Measurements from ENCODE around the gene AHCTF1. TPM values are rescaled to one million over a fixed set of nuclear protein-coding genes. Genes with fewer than 3 reads are reported as not detected.

The AHCTF1 gene
- total RNA-seq, 1 experiment from 2014 or later: 44.3 TPM

GRCh38 chr1:246921481-246921880 lies 10.3 kb downstream of the AHCTF1 start:
- no peaks in the 10 kb centered on the region for H3K27me3 Mint-ChIP-seq (ENCODE audit: low read depth)
- TF ChIP-seq, protein P1, sequence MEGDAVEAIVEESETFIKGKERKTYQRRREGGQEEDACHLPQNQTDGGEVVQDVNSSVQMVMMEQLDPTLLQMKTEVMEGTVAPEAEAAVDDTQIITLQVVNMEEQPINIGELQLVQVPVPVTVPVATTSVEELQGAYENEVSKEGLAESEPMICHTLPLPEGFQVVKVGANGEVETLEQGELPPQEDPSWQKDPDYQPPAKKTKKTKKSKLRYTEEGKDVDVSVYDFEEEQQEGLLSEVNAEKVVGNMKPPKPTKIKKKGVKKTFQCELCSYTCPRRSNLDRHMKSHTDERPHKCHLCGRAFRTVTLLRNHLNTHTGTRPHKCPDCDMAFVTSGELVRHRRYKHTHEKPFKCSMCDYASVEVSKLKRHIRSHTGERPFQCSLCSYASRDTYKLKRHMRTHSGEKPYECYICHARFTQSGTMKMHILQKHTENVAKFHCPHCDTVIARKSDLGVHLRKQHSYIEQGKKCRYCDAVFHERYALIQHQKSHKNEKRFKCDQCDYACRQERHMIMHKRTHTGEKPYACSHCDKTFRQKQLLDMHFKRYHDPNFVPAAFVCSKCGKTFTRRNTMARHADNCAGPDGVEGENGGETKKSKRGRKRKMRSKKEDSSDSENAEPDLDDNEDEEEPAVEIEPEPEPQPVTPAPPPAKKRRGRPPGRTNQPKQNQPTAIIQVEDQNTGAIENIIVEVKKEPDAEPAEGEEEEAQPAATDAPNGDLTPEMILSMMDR (conservative IDR thresholded peaks at IDR 0.05): no peak
- WGBS (ENCODE audit: extremely low coverage, insufficient read length, low lambda C conversion rate): no CpG with 5 or more reads among the region's 3 CpGs
- no peaks in the 10 kb centered on the region for H3K27me3 ChIP-seq (ENCODE audit: insufficient read depth, low read length)
- no peak overlapping the region for H3K4me3 Mint-ChIP-seq
- no peak overlapping the region for H2BK20ac ChIP-seq (ENCODE audit: low read depth, low read length, poor library complexity, severe bottlenecking)
- peaks cover 21 to 24% of the 10 kb centered on the region in 2 experiments for H3K4me1 Mint-ChIP-seq
- H3K4ac ChIP-seq (ENCODE audit: low read depth, low read length): no peak overlapping the region
- no peak overlapping the region for H4K8ac ChIP-seq (replicated peaks; ENCODE audit: insufficient read length, low read depth, low read length)
- H3K9ac ChIP-seq (ENCODE audit: extremely low read depth, insufficient read length, low read length): no peak overlapping the region
- no peak overlapping the region for H3T11ph ChIP-seq (ENCODE audit: low read length)
- H4K20me1 ChIP-seq (ENCODE audit: control insufficient read depth, insufficient read depth, insufficient read length): no peaks in the 10 kb centered on the region
- H3K27ac Mint-ChIP-seq: no peak overlapping the region
- no peak overlapping the region for H3K4me2 ChIP-seq (ENCODE audit: insufficient read depth, insufficient read length, low read length)
- no peak overlapping the region for H2AK5ac ChIP-seq (ENCODE audit: insufficient read length, low read length)
- no peak overlapping the region for H2AFZ ChIP-seq (ENCODE audit: low read length)
- no peak for DNase-seq
- H3K79me2 ChIP-seq (ENCODE audit: insufficient read depth, low read length): peaks cover 31% of the 10 kb centered on the region; the same call in 1 of the 2 replicates
- H2BK15ac ChIP-seq (ENCODE audit: low read depth, low read length): no peak overlapping the region
- H2BK12ac ChIP-seq (ENCODE audit: insufficient read length, low read depth, low read length): no peak overlapping the region
- peaks cover 3% of the 10 kb centered on the region; the same call in 1 of the 2 replicates for H3K4me1 ChIP-seq (ENCODE audit: insufficient read depth, low read length)
- H3K18ac ChIP-seq (ENCODE audit: insufficient read length, low read depth, low read length): no peak overlapping the region
- H4K91ac ChIP-seq (ENCODE audit: insufficient read length, low read depth, low read length): no peak overlapping the region
- H3K9me3 Mint-ChIP-seq: no peaks in the 10 kb centered on the region
- H3K56ac ChIP-seq (ENCODE audit: insufficient read length, low read depth, low read length): no peak overlapping the region
- no peak overlapping the region for H2BK120ac ChIP-seq (ENCODE audit: low read depth, low read length, poor library complexity, severe bottlenecking)
- peaks cover 13 to 18% (median 18%) of the 10 kb centered on the region in 3 experiments for H3K36me3 Mint-ChIP-seq (ENCODE audit: insufficient read depth in 1 of 3, low read depth in 3 of 3)
- no peak overlapping the region for H4K5ac ChIP-seq (ENCODE audit: insufficient read length, low read depth, low read length)
- H3K23me2 ChIP-seq (ENCODE audit: insufficient read length, low read depth, low read length, poor library complexity, severe bottlenecking): no peaks in the 10 kb centered on the region
- no peak overlapping the region for H3K14ac ChIP-seq (ENCODE audit: insufficient read depth, low read length)
- no peak overlapping the region for H3K23ac ChIP-seq (ENCODE audit: insufficient read length, low read depth, low read length)
- no peaks in the 10 kb centered on the region for H3K9me3 ChIP-seq (ENCODE audit: control insufficient read depth, low read depth, low read length)
- H3K79me1 ChIP-seq (ENCODE audit: insufficient read depth, low read depth, low read length, poor library complexity, severe bottlenecking): peaks cover 3% of the 10 kb centered on the region
- H3K27ac ChIP-seq (ENCODE audit: insufficient read length, low read depth, low read length): no peak overlapping the region
- no peak overlapping the region for H2BK5ac ChIP-seq (ENCODE audit: insufficient read length, low read length)

Measured in H9 (cell line).